ENCODE results near the gene SLX4IP. TPM values are rescaled to one million over a fixed set of nuclear protein-coding genes. Genes with fewer than 3 reads are reported as not detected.

SLX4IP gene
- total RNA-seq, 1 donor from 2014 or later, result 6.8 TPM

DNA sequence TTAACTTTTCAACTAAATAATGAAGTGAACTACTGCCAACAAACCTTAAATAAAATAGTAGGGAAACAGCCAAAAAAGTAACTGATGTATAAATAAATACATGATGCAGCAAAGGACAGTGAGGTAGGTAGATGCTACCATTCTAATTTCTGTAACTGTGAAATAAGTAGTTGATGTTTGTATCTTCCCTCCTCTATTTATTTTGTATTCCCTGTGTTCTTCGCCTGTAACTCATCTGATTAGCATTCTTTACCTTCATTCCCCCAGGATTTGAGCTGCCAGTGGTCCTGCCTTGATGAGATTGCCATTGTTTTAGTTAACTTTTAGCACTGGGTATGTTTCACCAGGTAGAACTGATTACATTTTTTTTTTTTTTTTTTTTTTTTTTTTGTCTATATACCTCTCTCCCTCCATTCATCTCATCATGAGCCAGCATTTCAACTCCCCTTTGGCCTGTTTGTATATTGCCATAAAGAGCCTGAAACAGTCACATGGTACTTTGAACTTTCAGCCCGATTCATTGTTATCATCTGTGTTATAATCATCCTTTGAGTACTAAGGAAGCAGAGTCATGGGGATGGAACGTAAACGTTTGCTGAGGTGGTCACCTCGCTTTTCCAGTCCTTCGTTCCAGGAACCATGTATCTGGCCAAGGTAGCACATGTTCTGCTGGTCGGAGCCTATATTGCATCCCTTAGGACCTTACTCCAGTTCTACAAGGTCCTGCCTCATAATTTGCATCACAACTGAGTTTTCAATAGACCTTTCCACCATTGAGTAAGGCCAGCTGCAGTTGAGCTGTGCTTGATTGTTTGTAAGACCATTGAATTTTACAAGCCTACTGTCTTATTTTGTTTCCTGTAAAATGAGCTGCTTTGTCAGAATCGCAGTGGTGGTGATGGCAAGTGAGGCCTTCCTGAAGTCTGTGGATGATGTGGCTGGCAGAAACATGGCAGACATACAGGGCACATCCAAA lies 131.1 kb downstream of the SLX4IP start:
- peak overlapping the region; percentile 37 for H3K27ac Mint-ChIP-seq (ENCODE audit: unreplicated experiment)
- H3K36me3 Mint-ChIP-seq (ENCODE audit: low read depth, unreplicated experiment), result peaks cover 6% of the 10 kb centered on the region
- DNase-seq (ENCODE audit: low spot score), result no peak
- H3K4me1 Mint-ChIP-seq (ENCODE audit: unreplicated experiment), result peaks cover 10% of the 10 kb centered on the region
- H3K9me3 Mint-ChIP-seq (ENCODE audit: unreplicated experiment), result no peaks in the 10 kb centered on the region
- H3K4me3 Mint-ChIP-seq (ENCODE audit: unreplicated experiment), result no peak overlapping the region
- TF ChIP-seq, protein P1, sequence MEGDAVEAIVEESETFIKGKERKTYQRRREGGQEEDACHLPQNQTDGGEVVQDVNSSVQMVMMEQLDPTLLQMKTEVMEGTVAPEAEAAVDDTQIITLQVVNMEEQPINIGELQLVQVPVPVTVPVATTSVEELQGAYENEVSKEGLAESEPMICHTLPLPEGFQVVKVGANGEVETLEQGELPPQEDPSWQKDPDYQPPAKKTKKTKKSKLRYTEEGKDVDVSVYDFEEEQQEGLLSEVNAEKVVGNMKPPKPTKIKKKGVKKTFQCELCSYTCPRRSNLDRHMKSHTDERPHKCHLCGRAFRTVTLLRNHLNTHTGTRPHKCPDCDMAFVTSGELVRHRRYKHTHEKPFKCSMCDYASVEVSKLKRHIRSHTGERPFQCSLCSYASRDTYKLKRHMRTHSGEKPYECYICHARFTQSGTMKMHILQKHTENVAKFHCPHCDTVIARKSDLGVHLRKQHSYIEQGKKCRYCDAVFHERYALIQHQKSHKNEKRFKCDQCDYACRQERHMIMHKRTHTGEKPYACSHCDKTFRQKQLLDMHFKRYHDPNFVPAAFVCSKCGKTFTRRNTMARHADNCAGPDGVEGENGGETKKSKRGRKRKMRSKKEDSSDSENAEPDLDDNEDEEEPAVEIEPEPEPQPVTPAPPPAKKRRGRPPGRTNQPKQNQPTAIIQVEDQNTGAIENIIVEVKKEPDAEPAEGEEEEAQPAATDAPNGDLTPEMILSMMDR (IDR thresholded peaks at IDR 0.05; ENCODE audit: unreplicated experiment), result no peak
- H3K27me3 Mint-ChIP-seq (ENCODE audit: unreplicated experiment), result peaks cover 3% of the 10 kb centered on the region

DNA sequence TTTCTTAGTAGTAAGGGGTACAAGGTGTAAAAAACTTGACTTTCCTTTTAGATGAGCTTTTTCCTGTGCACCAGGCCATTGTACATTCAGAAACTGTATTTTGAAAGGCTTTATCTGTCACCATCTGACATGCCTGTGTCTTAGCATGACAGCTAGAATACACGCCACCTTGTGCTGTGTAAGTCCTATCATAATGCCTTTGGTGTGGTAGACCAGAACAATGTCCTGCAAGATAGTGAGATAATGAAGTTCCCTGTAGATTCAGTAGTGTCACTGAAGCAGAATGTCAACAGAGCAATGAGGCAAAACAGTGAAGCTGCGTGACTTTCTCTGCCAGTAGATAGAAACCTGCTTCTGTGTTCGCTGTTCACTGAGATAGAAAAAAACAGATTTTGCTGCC lies 132.9 kb downstream of the SLX4IP start:
- H3K4me3 Mint-ChIP-seq (ENCODE audit: unreplicated experiment), result no peak overlapping the region
- H3K36me3 Mint-ChIP-seq (ENCODE audit: low read depth, unreplicated experiment), result no peaks in the 10 kb centered on the region
- H3K27ac Mint-ChIP-seq (ENCODE audit: unreplicated experiment), result no peak overlapping the region
- H3K4me1 Mint-ChIP-seq (ENCODE audit: unreplicated experiment), result peaks cover 18% of the 10 kb centered on the region
- no peak for DNase-seq (ENCODE audit: low spot score)
- H3K9me3 Mint-ChIP-seq (ENCODE audit: unreplicated experiment), result no peaks in the 10 kb centered on the region
- TF ChIP-seq, protein P1 (IDR thresholded peaks at IDR 0.05; ENCODE audit: unreplicated experiment), result no peak
- H3K27me3 Mint-ChIP-seq (ENCODE audit: unreplicated experiment), result peaks cover 3% of the 10 kb centered on the region

DNA sequence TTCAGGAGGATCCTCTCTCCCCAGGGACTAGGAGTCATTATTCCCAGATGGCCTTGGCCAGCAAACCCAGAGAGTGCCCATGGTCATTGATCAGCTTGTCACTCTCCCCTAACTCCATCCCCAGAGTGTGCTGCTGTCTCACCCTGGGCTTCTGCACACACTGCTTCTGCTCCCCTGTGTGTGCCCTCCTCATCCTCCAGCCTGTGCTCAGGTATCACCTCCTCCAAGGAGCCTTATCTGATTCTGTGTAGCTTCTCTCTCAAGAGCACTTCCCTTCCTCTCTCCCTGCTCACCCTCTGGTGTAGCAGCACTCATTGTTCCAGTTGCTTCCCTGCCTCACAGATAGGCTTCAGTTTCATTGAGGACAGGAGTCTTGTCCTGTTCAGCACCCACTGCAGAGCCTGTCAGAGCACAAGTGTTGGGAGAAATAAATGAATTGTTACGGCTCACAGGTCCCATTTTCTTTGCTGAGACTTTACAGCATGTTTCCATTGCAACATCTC lies 136.3 kb downstream of the SLX4IP start:
- TF ChIP-seq, protein P1 (IDR thresholded peaks at IDR 0.05; ENCODE audit: unreplicated experiment), result no peak
- peaks cover 3% of the 10 kb centered on the region for H3K27me3 Mint-ChIP-seq (ENCODE audit: unreplicated experiment)
- H3K36me3 Mint-ChIP-seq (ENCODE audit: low read depth, unreplicated experiment), result no peaks in the 10 kb centered on the region
- no peak for DNase-seq (ENCODE audit: low spot score)
- H3K4me3 Mint-ChIP-seq (ENCODE audit: unreplicated experiment), result no peak overlapping the region
- peaks cover 8% of the 10 kb centered on the region for H3K4me1 Mint-ChIP-seq (ENCODE audit: unreplicated experiment)
- no peaks in the 10 kb centered on the region for H3K9me3 Mint-ChIP-seq (ENCODE audit: unreplicated experiment)
- H3K27ac Mint-ChIP-seq (ENCODE audit: unreplicated experiment), result peak overlapping the region; percentile 13

DNA sequence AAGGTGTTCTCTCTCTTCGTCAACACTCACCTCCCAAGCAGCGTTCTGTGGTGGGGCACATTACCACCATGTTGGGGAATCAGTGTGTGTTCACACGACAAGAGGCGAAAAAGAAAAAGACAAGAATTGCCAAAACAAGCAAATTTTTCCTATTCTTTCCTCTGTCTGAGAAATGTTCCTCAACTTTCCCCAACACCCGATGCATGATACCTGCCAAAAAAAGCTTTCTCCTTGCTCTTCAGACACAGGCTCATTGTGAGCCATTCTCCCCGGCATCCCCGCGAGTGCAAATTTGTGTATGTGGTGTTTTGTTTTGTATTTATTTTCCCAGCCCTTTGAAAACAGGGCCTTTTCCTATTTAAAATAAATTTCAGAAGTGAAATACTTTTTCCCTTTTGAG lies 137.7 kb downstream of the SLX4IP start:
- no peak for DNase-seq (ENCODE audit: low spot score)
- TF ChIP-seq, protein P1 (IDR thresholded peaks at IDR 0.05; ENCODE audit: unreplicated experiment), result no peak
- H3K9me3 Mint-ChIP-seq (ENCODE audit: unreplicated experiment), result no peaks in the 10 kb centered on the region
- no peak overlapping the region for H3K27ac Mint-ChIP-seq (ENCODE audit: unreplicated experiment)
- no peaks in the 10 kb centered on the region for H3K36me3 Mint-ChIP-seq (ENCODE audit: low read depth, unreplicated experiment)
- H3K4me3 Mint-ChIP-seq (ENCODE audit: unreplicated experiment), result no peak overlapping the region
- peaks cover 8% of the 10 kb centered on the region for H3K4me1 Mint-ChIP-seq (ENCODE audit: unreplicated experiment)
- no peaks in the 10 kb centered on the region for H3K27me3 Mint-ChIP-seq (ENCODE audit: unreplicated experiment)

Data from endothelial cell (in vitro differentiated cells).